MG63 (cell line): Measurements from ENCODE around the gene AGO4. TPM values are rescaled to one million over a fixed set of nuclear protein-coding genes. Genes with fewer than 3 reads are reported as not detected.

Experiments used
- total RNA-seq: library from RNA; depleted of rRNA; stranded (reverse); fragments of >200 nt; shearing (Covaris generic); gene quantifications from 2 replicates; pipeline ENCODE4 v1.2.3, GENCODE V29; 2014; ENCODE audit warnings: low replicate concordance; rRNA removed

AGO4 gene
- total RNA-seq, 1 experiment from 2014 or later: 1.2 TPM

Other genes starting within 250 kb of the AGO4 start
- gene TFAP2E, start 234.7 kb upstream of the AGO4 start, total RNA-seq: 0.26 TPM in 1 of 2 replicates, not detected in the other
- 109 and 114 TPM in 2 replicates for gene PSMB2, start 166.5 kb upstream of the AGO4 start, total RNA-seq
- gene C1orf216, start 89.1 kb upstream of the AGO4 start, total RNA-seq: 9.0 and 12.1 TPM in 2 replicates
- gene CLSPN, start 38.0 kb upstream of the AGO4 start, total RNA-seq: 10.0 and 13.8 TPM in 2 replicates
- gene AGO1, start 75.2 kb downstream of the AGO4 start, total RNA-seq: 3.6 and 8.8 TPM in 2 replicates
- gene AGO3, start 123.1 kb downstream of the AGO4 start, total RNA-seq: 4.3 and 31.5 TPM in 2 replicates